Activated effector memory CD4-positive, alpha-beta T cell treated with anti-CD3 and anti-CD28 coated beads, Interleukin-2, amount 50 U/mL, for 16 hours (primary cell): ENCODE measurements around the gene NR5A2.

Experiments
- DNase-seq: peaks from one replicate; pipeline ENCODE4 v3.0.0-alpha.2; 2020

The NR5A2 gene

DNA sequence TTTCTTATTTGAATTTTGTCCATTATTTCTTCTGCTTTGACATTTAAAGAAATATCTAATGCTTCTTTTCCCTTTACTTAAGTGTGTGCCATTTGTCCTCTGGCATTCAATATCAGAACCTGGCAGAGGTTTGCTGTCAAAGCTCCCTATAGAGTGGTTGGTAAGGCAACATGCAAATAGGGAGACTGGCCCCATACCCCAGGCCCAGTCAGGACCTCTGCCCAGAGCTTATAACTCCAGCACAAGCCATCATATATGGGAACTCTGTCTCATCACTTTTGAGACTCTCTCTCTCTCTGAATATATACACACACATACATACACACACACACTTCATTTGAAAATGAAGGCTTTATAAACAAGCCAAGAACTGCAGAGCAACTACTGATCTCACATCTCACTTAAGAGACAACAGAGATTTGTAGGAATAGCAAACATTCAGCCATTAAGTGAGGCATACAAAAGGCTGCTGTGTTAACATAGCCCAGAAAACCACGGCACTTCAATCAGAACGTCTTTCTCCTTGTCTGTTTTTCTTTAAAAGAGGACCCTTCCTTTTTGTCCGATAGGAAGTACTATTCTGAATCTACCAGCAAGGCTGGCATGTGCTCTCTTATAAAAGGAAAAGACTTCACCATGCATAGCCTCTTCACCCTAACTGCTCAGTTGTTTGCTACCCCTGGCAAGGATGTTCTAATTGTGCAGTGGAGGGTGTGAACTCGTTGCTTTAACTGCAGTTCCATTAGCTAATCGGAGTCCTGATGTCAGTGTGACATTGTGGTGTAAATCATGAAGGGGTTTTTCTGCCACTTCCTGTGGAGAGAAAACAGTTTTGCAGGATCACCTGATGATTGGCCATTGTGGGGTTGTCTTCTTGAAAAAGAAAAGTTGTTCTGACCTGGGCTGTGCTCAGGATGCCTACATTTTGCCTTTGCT is 101.7 kb downstream of the NR5A2 start:
- no peak for DNase-seq

DNA sequence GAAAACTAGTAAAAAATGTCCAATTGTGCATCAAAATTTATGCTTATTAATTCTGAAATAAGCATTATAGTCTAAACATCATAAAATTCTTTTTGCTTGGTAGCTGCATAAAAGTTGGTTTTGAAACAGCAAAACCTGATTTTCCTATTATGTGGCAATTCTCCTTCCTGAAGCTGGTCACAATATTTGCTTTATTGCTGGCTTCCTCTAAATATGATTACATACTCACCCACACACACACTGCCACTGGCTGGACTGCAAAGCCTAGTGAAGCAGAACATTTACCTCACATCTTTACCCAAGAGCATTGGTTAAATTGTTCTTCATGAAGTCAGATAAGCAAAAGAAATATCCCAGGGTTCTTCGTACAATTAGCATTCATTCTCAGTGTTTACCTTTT is 103.0 kb downstream of the NR5A2 start:
- no peak for DNase-seq

DNA sequence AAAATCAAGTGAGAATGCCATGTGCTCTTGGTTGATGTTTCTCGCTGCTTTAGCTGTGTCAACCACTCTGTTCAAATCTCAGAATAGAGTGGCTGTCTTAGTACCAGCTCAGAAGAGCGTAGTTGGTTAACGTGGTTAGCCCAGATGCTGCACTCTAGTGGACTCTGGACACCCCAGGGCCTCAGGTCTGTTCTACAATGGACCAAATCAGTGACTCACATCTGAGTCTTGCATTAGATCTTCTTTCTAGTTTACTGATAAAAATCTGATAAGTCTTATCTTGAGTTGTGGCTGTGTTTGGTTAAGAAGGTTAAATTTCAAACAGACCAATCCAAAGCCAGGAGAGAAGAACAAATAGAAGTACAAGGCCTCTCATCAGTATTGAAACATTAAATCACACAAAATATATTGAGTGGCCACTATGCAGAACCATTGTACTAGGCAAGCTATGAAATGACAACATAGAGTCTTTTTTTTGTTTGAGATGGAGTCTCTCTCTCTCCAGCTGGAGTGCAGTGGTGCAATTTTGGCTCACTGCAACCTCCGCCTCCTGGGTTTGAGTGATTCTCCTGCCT is 104.1 kb downstream of the NR5A2 start:
- no peak for DNase-seq

DNA sequence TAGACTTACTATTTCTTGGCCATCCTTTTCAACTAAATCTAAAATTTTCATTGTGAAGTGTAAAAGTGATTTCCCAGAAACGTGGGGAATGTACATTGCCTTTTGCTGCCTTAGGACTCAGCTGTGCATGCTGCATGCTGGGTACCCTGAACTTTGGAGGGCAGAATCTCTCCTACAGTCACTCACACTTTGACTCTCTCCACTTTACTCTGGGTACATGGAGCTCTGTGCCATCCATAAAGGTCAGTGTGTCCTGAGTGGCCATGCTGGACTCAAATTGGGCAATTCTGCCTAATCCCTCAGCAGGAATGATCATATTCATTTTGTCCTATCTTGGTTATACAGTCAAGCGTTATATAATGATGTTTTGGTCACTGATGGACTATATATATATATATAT is 105.6 kb downstream of the NR5A2 start:
- DNase-seq = no peak

DNA sequence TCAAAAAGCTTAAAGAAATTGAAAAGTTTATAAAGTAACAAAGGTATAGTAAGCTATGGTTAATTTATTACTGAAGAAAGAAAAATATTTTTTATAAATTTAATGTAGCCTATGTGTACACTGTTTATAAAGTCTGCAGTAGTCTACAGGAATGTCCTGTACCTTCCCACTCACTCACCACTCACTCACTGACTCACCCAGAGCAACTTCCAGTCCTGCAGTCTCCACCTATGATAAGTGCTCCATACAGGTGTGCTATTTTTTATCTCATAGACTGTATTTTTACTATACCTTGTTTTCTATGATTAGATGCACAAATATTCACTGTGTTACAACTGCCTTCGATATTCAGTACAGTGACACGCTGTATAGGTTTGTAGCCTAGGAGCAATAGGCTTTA is 106.6 kb downstream of the NR5A2 start:
- no peak for DNase-seq

DNA sequence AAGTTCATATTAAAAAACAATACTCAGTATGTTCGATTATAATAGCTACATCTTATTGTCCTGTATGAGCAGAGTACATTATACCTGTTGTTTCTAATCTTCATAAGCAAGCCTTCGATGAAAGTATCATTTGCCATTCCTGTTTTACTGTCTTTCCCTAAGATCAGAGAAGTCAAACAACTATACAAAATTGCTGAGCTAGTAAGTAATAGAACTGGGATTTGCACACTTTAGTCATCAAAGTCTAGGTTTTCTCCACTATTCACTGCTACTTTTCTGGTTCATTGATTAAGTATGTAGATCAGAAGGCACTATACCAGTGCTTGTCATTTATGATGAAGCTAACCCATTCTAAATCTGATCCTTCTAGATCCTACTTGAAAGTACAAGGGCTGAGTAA is 108.9 kb downstream of the NR5A2 start:
- DNase-seq = no peak

DNA sequence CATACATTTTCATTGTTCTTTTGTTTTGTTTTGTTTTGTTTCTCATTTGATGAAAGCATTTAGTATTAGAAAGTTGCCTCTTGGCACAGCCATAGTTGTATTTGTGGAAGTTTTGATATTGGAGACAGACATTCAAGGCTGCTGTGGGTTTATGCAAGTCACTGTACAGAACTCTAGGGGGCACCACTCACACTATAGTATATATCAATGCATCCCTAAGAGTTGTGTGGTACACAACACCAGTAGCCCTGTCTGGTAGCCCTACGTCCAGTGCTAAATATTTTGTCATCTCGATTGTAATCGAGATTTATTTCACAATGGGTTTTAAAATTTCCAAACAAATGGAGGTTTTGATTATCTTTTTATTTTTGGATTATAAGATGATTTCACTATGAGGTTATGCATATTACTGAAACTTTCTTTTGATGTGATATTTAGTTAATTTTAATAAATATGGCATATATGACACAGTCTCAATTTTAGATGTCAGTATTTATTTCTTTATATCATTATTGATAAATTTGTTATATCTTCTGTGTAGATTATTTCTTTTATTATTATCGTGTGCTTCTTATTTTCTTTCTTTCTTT is 112.2 kb downstream of the NR5A2 start:
- no peak for DNase-seq

DNA sequence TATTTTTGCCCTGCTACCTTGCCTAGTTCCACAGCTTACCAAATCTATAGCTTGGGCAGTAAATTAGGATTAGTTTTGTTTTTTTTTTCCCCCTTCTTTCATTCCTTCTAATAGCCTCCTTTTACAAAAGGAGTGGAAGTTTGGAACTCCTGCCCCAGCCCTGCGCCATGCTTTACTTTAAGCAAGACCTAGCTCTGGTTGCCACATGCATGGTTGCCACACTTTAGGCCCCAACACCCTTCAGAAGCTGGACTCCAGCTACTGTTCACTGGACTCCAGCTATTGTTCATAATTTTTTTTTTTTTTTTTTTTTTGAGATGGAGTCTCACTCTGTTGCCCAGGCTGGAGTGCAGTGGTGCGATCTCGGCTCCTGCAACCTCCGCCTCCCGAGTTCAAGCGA is 115.8 kb downstream of the NR5A2 start:
- DNase-seq = no peak

DNA sequence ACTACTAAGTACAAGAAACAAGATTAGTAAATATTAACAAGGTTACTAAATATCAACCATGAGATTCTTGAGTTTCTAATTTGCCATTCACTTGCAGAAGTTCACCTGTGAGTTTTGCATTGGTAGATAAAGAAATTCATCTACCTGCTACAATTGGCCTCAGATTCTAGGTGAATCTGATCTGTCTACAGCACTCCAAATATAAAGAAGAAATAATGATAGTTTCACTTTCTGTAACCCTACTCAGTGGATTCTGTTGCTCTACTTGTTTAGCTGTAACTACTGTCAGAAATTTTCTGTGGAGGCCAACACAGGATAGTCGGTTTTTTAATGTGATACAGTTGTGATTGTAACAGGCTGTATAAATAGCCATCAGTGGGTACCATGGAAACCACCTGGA is 118.6 kb downstream of the NR5A2 start:
- no peak for DNase-seq

DNA sequence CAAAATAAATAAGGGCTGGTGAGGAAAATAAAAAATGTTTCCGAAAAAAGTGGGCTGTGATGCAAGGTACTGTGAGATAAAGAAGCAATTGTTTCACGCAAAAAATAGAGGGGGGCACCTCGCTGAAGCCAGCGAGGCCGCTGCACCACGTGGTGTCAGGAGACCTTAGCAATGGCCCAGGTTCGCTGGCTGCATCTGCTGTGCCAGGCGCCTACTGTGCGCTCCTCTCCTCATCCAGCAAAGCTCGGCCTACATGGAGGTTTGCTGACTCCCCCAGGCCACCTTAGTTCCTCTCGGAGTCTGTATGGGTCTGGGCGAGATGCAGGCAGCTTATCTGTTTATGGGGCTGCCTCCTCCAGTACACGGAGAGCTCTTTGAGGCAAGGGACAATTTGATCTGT is 119.6 kb downstream of the NR5A2 start:
- DNase-seq = no peak

DNA sequence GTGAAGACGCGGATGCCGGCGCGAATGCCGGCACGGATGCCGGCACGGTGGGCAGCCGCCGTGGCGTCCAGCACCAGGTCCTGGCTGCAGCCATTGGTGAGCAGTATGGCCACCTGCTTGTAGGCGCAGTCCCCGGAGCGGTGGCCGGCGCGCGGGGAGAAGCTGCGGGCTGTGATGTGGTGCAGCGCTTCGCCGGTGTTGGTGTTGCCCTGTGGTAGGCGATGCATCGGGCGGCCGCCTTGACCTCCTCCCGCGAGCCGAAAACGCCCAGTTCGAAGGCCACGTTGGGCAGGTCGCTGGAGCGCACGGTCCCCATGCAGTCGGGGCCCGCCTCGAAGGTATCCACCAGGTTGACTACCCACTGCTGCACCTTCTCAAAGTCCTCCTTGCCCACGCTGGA is 120.2 kb downstream of the NR5A2 start:
- no peak for DNase-seq

DNA sequence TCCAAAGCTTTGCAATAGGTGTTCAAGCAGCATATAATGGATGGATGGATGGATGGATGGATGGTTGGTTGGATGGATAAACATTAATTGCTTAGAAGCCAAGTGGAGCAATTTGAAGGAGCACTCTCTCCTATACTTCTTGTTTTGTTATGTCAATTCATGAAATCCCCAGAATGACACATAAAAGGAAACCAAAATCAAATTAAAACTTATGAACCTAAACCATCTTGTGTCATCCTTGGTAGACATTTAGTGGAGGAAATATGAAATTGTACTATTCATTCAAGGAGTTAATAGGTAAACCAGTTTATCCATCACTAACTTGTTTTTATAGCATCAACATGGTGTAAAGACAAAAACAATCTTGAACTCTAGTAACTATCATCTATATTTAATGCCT is 122.5 kb downstream of the NR5A2 start:
- DNase-seq = no peak

DNA sequence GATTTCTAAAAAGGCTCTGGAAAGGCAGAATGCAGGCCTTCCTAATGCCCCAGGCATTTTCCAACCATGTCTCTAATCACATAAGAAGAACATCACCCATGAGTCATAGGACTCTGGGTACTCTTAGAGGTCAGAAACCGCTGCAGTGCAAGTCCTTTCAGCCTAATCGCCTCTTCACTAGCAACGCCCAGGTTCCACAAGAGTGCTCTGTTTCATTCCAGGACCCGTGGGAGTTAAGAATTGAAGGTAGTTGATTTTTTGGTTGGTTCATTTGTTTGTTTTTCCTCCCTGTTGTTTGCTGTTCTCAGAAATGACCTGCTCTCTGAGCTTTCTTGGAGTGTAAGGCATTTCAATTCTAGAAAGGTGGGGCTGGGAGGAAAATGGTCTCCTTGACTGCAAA is 123.2 kb downstream of the NR5A2 start:
- DNase-seq = no peak

DNA sequence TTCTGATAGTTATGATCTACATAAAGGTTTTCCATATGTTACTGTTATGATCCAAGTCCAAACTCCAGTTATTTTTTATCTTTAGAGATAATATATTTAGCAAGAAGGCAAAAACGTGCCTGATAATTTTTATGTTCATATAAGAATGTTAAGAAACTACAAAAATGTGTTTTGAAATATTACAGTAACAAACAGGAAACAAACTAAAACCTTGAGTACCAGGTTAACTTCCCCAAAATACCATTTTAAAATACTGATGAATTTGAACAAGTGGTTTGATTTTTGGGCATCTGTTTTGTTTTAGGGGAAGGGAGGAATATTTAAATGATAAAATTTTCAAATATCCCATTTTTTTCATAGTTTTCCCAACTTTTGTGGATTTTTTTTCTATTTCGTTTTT is 124.8 kb downstream of the NR5A2 start:
- DNase-seq = no peak

DNA sequence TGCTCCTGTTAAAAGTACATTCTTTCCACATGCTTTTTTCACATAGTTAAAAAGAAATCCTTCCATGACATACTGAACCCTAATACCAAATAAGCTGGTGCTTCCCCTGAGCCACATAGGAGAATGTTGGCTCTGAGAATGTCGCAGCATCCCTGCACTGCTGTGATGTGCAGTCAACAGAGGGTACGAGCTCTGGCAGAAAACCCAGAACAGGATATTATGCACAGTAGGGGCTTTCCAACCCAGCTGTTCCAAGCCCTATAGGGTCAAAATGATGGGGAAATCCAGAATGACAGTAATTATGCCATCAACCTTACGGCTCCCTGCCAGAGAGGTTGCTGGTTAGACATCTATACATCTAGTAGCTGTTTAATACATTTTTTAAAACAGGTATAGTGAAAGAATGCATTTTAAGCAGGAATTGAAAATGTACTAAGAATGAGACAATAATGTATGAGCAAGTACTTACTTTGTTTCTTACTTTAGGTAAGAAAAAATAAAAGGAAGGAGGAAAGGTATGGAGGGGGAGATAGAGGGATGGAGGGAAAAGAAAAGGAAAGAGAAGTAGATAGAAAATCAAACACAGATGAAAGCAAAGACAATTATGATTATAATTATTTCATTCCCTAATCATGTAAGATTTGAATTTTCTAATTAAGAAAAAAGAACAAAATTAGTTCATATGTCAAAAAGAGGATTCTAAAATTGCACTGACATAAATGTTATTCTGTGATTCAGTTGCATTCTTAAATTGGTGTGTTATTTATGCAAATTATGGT is 126.0 kb downstream of the NR5A2 start:
- DNase-seq = peak; percentile 77

DNA sequence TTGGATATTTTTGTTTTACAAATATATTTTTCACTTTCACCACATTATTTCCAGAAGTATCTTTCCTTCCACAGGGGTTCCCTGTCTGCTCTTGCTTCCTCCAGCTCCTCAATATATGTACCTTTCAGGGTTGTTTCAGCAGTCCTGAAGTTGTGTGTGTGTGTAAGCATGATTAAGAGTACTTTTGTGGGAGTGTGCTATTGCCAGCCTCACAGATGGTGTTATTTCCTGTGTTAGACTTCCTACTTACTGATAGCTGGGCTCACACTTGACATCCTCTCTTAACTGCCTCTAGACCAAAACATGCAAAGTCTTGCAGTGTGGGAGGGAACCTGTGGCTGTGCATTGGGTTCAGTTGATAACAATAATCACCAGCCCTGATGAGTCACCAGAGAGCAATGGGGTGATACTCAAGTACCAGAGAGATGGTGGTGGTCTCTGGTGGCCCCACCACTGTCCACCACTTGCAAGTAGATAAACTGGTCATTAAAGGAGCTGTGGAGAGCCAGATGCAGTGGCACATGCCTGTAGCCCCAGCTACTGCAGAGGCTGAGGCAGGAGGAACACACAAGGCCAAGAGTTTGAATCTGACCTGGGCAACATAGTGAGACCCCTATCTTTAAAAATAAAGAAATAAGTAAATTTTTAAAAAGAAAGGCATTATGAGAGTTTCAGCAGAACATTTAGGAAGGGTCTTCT is 126.7 kb downstream of the NR5A2 start:
- DNase-seq = peak; percentile 75

DNA sequence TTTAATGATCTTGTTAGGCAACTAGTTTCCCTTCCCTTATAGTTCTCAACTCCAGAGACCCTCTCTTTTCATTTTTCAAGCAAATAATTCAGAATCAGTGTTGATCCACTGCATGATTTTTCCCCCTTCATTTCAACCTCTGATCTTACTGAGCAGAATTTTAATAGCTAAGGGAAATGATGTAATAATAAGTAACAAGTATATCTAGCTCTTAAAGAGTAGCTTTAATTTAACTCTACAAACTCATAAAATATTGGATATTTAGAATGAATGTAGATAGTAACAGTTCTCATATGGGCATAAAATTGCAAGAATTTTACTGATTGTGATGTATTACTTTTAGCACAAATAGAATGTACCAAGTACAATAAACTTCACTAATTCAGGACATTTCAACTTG is 130.2 kb downstream of the NR5A2 start:
- no peak for DNase-seq

DNA sequence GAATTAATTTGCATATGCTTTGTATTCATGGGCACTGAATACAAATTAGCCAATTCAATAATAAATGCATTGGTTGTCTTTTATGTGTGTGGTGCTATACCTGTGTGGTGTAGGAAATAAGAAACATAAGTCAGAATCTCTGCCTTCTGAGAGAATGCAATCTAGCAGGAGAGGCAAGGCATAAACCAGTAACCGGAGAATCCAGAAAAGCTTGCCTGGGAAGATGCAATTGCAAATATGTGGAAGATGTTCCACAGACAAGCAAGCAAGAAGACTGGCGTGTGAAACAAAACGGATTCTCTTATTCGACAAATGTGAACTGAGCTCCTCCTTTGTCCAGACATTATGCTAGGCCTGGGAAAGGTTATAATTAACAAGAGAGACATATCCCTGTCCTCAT is 134.3 kb downstream of the NR5A2 start:
- DNase-seq = no peak

DNA sequence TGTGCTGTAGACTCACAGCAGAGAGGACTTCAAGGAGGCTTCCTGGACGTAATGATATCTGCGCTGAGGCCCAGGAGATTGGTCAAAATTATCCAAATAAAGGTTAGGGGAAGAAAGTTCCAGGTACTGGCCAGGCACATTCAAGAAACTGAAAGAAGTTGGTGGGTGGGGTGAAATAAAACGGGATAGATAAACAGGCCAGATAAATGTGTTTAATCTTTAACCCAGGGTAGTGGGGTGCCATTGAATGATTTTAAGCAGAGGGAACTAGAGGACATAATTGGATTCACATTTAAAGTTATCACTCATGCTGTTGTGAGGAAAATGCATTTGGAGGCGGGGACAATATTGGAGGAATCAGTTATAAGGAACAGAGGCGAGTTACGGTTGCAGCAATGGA is 134.7 kb downstream of the NR5A2 start:
- DNase-seq = no peak

DNA sequence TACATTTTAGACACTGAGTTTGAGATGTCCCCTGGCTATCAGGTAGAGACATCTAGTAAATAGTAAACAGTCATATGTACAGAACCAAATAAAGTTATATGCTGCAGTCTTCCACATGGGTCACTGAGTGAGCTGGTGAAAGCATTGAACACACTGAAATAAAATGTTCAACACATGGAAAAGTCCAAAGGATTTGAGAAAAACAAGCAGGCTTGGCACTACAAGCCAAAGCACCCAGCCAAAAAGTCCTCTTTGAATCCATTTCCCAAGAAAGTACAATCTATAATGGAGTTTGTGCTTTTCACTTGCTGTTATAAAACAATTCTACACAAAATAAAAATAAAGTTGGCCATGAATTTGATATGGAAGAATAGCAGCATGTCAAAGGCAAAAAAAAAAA is 135.4 kb downstream of the NR5A2 start:
- DNase-seq = no peak

DNA sequence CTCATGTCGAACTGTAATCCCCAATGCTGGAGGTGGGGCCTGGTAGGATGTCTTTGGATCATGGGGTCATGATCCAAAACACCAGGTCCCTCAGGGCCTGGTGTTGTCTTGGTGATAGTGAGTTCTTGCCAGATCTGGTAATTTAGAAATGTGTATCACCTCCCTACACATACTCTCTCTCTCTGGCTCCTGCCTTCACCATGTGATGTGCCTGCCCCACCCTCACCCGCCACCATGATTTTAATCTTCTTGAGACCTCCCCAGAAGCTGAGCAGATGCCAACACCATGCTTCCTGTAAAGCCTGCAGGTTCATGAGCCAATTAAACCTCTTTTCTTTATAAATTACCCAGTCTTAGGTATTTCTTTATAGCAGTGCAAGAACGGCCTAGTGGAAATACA is 136.4 kb downstream of the NR5A2 start:
- DNase-seq = no peak

DNA sequence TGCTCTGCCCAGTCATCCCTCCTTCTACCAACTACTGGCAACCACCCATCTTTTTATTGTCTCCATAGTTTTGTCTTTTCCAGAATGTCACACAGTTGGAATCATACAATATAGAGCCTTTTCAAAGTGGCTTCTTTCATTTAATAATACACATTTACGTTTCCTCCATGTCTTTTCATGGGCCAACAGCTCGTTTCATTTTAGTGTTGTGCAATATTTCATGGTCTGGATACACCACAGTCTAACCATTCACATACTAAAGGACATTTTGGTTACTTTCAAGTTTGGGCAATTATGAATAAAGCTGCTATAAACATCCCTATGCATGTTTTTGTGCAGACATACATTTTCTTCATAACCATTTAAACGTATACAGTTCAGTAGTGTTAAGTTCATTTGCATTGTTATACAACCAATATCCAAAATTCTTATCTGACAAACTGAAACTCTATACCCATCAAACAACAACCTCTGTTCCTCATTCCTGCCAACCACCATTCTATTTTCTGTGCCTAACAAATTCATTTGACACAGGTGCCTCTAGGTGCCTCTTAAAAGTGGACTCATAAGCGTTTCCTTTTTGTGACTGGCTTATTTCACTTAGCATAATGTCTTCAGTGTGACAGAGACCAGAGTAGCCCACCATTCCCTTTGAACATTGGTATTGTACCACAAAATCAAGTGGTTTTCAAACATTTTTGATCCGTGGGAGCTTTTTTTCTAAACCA is 138.1 kb downstream of the NR5A2 start:
- DNase-seq = no peak
